GM12892 (cell line): ENCODE data around the gene CLEC2D.

Source experiments
- POLR2A ChIP-seq: IDR thresholded peaks from 2 replicates; pipeline ENCODE4 v1.6.1; 2011; ENCODE audit warnings: low read depth, low read length, control low read depth
- POLR2AphosphoS5 ChIP-seq: IDR thresholded peaks from 2 replicates; pipeline ENCODE4 v1.6.1; 2011; ENCODE audit warnings: low read depth, low read length, control low read depth

GRCh38 chr12:9667403-9668160 is 1.9 kb upstream of the CLEC2D start:
- TF ChIP-seq POLR2A: no peak
- TF ChIP-seq POLR2AphosphoS5: no peak
